HL-60 (cell line): ENCODE data around the gene RTN4RL2.

Source experiments
- DNase-seq, 2 experiments: peaks; one replicate each; pipeline ENCODE4 v3.0.0-alpha.2; 2010 to 2020; ENCODE audit warnings: low read depth in 1 of 2, low spot score in 1 of 2
- H3K27ac ChIP-seq: fragments of 250-450 bp; sonication (Bioruptor Pico); replicated peaks from 2 replicates; pipeline ENCODE4 v1.5.1; 2020; ENCODE audit warnings: mild to moderate bottlenecking, moderate library complexity
- H3K27me3 ChIP-seq: fragments of 250-450 bp; sonication (Bioruptor Pico); 2 replicates; pipeline ENCODE4 v1.5.1; 2021; ENCODE audit warnings: mild to moderate bottlenecking, moderate library complexity; ENCODE audit not compliant: insufficient read depth, poor library complexity, severe bottlenecking
- H3K4me3 ChIP-seq: replicated peaks from 2 replicates; pipeline ENCODE4 v1.5.1; 2011; ENCODE audit warnings: mild to moderate bottlenecking, control low read depth, low read length; ENCODE audit not compliant: insufficient read depth
- GABPA ChIP-seq: IDR thresholded peaks from 2 replicates; pipeline ENCODE4 v1.6.1; 2012; ENCODE audit warnings: low read depth
- POLR2AphosphoS5 ChIP-seq: IDR thresholded peaks from 2 replicates; pipeline ENCODE4 v1.6.1; 2012; ENCODE audit warnings: low read depth
- REST ChIP-seq: IDR thresholded peaks from 2 replicates; pipeline ENCODE4 v1.6.1; 2012; ENCODE audit warnings: low read depth; ENCODE audit not compliant: insufficient replicate concordance
- SPI1 ChIP-seq: IDR thresholded peaks from 2 replicates; pipeline ENCODE4 v1.6.1; 2012; ENCODE audit warnings: low read depth, mild to moderate bottlenecking, borderline replicate concordance
- TF ChIP-seq, protein P1 (sequence below): IDR thresholded peaks from one replicate; pipeline ENCODE4 v1.5.1; 2011; ENCODE audit warnings: low read length, control low read depth, inconsistent platforms; ENCODE audit not compliant: insufficient read depth

The RTN4RL2 gene

DNA sequence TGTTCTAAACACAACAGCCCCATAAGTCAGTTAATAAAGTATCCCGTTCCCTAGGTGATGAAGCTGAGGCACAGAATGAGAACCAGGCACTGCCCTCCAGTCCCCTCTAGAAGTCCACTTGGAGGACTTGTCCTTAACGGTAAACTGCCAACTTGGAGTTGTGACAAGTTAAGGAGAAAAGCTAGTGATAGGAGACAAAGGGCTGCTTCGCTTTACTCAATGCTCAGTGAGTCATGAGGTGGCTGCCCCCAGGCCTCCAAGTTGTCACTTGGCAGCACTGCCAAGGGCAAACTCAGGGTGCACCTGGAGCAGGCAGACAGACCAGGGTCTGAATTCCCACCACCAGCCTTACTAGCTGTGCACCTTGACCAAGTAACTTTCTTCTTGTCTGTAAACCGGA lies 41.6 kb downstream of the RTN4RL2 start:
- DNase-seq = no peak
- no peak overlapping the region for H3K27ac ChIP-seq
- H3K4me3 ChIP-seq = no peak overlapping the region
- H3K27me3 ChIP-seq = no peaks in the 10 kb centered on the region
- TF ChIP-seq REST (no peak), SPI1 (no peak), POLR2AphosphoS5 (no peak), GABPA (no peak)
- TF ChIP-seq, protein P1, sequence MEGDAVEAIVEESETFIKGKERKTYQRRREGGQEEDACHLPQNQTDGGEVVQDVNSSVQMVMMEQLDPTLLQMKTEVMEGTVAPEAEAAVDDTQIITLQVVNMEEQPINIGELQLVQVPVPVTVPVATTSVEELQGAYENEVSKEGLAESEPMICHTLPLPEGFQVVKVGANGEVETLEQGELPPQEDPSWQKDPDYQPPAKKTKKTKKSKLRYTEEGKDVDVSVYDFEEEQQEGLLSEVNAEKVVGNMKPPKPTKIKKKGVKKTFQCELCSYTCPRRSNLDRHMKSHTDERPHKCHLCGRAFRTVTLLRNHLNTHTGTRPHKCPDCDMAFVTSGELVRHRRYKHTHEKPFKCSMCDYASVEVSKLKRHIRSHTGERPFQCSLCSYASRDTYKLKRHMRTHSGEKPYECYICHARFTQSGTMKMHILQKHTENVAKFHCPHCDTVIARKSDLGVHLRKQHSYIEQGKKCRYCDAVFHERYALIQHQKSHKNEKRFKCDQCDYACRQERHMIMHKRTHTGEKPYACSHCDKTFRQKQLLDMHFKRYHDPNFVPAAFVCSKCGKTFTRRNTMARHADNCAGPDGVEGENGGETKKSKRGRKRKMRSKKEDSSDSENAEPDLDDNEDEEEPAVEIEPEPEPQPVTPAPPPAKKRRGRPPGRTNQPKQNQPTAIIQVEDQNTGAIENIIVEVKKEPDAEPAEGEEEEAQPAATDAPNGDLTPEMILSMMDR = no peak

- Histone ChIP-seq H3K27me3 (no peaks in the 10 kb centered on the region), H3K4me3 (no peak overlapping the region), H3K27ac (no peak overlapping the region)
- TF ChIP-seq SPI1 (no peak), POLR2AphosphoS5 (no peak), GABPA (no peak), REST (no peak)
- TF ChIP-seq, protein P1 = no peak
- no peak for DNase-seq
These were observed 42.0 kb downstream of the RTN4RL2 start for GRCh38 chr11:57502376-57502775.

GRCh38 chr11:57502870-57503269 lies 42.5 kb downstream of the RTN4RL2 start:
- H3K27ac ChIP-seq = no peak overlapping the region
- no peak for DNase-seq
- TF ChIP-seq, protein P1 = no peak
- TF ChIP-seq REST = no peak

More at GRCh38 chr11:57502870-57503269, 42.5 kb downstream of the RTN4RL2 start:
- no peak overlapping the region for H3K4me3 ChIP-seq
- no peaks in the 10 kb centered on the region for H3K27me3 ChIP-seq
